GM19023 (cell line): ENCODE measurements around the gene FMOD.

Experiments used
- ATAC-seq: cut with Tn5 transposase; IDR thresholded peaks from one replicate; pipeline ENCODE4 v1.9.1; 2021; ENCODE audit warnings: mild to moderate bottlenecking, moderate library complexity; ENCODE audit not compliant: unreplicated experiment

The FMOD gene

GRCh38 chr1:203351037-203351625 lies at the start of gene FMOD:
Gene FMOD, minus strand, starts transcription at chr1:203351122. Its CDS starts 2,852 bp downstream, at chr1:203348270.
- no peak for ATAC-seq

- ATAC-seq, result no peak
Observed at GRCh38 chr1:203396595-203397194, 45.8 kb upstream of the FMOD start.

GRCh38 chr1:203395751-203396150 lies 44.8 kb upstream of the FMOD start:
- ATAC-seq, result no peak

DNA sequence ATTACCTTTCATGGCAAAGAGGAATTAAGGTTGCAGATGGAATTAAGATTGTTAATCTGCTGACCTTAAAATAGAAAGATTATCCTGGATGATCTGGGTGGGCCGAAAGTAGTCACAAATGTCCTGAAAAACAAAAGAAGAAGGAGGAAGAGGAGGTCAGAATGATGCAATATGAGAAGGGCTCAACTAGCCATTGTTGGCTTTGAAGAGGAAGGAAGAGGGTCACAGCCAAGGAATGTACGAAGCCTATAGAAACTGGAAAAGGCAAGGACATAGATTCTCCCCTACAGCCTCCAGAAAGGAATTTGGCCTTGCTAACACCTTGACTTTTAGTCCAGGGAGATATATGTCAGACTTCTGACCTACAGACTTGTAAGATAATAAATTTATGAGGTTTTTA lies 39.4 kb upstream of the FMOD start:
- ATAC-seq, result no peak

DNA sequence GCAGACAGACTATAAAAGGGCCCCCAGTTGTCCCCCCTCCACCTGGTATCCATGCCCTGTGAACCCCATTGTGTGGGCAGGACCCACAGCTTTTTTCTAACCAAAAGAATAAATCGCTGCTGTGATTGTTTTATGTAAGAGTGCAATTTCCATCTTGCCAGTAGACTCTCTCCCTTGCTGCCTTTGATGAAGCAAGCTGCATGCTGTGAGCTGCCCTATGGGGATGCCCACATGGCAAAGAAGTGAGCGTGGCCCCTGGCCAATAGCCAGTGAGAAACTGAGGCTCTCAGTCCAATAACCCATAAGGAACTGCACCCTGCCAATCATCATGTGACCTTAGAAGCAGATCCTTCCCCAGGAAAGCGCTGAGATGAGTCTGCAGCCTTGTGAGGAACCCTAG lies 37.8 kb upstream of the FMOD start:
- ATAC-seq, result no peak

- ATAC-seq, result no peak
Observed at GRCh38 chr1:203382026-203382425, 31.1 kb upstream of the FMOD start.

- ATAC-seq, result no peak
Observed at GRCh38 chr1:203381151-203381751, 30.3 kb upstream of the FMOD start.

DNA sequence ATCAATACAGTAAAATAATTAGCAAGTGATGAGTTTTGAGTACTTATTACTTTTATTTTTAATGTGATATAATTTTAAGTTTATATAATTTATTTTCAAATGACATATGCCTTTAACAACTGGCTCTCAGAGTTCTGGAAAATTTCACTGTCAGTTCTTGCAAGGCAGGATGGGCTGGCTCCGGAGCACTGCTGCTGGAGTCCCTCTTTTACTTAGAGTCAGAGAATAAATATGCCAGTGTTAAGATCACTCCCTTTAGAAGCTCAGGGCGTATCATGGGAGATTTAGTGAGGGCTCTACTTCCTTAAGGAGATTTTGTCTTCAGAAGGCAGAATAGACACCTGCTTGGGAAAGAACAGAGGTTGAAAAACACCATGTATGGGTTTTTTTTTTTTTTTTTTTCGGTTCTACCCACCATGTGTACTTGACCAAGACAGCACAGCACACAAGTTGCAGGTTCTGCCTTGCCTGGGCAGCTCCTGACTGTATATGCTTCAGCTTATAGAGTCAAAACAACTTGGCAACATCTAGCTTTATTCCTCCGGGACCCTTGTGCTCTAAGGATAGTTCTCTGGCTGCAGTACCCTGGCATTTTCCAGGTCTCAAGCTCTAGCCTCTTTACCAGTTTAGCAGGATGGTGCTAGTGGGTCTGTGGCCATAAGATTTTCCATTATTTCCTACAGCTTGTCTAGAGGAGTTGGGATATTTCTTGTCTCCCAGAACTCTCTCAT lies 29.7 kb upstream of the FMOD start:
- ATAC-seq, result no peak

DNA sequence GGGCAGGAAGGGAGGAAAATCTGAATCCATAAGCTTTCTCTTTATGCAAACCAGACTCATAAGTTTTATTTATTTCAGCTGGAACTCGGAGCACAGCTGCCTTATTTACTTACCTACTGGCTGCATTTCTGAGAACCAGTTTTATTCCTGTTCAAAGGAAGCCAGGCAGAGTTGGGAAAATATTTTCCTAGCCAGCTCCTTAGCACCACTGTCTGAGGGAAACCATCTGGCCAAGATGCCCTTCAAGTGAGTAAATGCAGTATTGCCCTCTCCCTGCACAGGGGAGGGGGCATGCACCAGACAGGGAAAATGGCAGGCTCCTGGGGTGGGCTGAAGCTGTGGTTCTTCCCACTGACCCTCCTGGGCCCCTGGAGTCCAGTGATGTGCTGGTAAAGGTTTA lies 28.9 kb upstream of the FMOD start:
- no peak for ATAC-seq

DNA sequence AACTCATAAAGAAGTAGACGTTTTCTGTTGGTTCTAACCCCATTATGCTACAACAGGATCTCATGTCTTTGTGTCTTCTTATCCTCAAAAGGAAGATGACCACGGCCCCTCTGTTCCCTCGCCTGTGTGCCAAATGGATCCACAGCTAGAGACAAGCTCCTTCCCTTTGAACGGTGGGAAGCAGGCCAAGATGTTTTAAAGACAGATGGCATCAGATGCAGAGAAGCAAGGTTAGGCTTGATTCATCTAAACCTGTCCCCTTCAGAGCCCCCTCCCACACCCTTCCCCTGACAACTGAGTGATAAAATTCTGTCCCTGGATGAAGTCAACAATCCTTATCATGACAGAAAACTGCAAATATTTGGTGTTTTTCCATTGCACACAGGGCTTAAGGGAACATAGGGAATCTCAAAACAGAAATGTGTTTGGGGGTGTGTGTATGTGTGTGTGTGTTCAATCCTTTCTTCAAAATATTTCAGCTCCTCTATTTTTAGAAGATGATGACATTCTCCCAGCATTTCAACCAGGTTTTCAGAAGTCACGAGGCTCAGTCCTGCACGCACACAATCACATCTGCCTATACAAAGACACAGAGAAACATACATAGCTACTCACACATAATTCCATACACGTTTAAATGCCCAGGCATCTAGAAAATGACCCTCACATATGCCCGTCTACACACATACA lies 27.8 kb upstream of the FMOD start:
- ATAC-seq, result no peak

DNA sequence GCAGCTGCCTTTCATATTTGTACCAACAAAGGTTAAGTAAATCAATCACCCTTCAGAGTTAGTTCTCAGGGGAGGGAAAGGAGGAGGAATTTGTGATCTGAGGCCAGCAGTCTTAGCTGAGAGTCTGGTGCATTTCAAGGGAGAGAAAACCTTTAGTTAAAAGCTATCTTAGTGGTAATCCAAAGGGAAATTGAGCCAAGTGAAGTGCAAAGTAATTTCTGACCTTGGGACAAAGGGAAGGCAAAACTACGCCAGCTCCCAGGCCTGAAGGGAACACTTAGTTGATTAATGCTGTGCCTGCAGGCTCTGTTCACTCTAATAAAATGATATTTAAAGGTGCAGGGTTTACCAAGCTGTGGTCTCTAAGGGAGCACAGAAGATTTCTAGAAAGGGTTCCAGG lies 23.1 kb upstream of the FMOD start:
- no peak for ATAC-seq

DNA sequence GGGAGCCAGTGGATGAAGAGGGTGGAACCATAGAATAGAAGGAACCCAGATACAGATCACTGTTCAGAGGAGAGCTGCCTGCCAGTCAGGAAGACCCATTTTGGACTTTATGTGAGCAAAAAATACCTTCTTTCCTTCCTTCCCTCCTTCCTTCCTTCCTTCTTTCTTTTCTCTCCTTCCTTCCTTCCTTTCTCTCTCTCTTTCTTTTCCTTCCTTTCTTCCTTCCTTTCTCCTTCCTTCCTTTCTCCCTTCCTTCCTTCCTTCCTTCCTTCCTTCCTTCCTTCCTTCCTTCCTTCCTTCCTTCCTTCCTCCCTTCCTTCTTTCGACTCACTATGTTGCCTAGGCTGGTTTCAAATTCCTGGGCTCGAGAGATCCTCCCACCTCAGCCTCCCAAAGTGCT lies 22.1 kb upstream of the FMOD start:
- no peak for ATAC-seq

- ATAC-seq, result no peak
Observed at GRCh38 chr1:203371288-203371687, 20.4 kb upstream of the FMOD start.

- ATAC-seq, result no peak
Observed at GRCh38 chr1:203369666-203370065, 18.7 kb upstream of the FMOD start.

DNA sequence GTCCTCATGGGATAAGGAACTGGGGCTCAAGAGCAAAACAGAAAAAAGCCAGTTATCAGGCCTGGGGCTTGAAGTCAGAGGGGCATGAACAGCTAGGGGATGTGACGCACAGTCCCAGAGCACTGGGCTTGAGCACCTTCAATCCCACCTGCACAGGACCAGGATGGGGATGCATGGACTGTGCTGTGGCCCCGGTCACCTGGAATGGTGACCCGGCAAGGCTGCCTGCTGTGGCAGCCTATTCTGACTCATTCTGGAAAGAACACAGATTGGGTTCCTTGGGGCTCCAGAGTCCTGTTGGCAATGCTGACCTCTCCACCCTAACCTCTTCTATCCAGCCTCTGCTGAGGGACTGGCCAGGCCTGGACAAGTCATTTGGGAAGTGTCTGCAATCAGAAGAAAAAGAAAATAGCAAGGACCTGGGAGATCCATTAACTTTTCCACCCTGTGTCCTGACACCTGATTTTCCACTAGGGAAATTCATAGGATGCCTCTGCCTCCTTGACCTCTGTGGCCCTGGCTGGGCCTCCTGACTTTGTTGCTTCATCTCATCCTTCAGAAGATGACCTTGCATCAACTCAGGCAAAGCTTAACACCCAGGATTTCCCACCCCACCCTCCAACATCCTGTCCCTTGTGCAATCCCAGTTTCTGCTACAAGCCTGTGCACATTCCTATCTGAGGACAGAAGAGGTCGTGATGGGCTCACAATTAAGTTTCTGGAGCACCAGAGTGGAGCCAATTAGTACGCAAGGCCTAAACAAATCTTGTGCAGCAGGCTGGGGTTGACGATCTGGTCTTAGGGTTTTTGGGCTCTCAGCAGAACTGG lies 17.9 kb upstream of the FMOD start:
- ATAC-seq, result no peak

GRCh38 chr1:203367057-203367456 lies 16.1 kb upstream of the FMOD start:
- ATAC-seq, result no peak

- no peak for ATAC-seq
Observed at GRCh38 chr1:203366476-203366875, 15.6 kb upstream of the FMOD start.

GRCh38 chr1:203364806-203365205 lies 13.9 kb upstream of the FMOD start:
- no peak for ATAC-seq

- no peak for ATAC-seq
Observed at GRCh38 chr1:203364094-203364801, 13.3 kb upstream of the FMOD start.

DNA sequence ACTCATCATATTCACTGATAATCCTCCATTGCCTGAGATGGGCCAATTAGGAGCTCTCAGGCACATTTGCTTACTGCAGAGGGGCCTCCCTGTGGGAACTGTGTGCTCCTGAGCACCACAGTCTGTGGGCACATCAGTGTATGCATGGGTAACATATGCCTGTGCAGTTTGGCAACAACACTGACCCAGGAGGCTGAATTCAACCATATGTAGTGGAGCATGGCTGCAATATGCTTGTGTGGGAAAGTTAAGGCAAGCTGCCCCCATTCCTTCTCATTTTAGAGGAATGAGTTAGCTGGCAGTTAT lies 11.8 kb upstream of the FMOD start:
- ATAC-seq, result no peak
